OCI-LY1 (cell line): ENCODE data around the gene GATC.

ENCODE experiments used
- CTCF ChIP-seq: fragments of 200-600 bp; sonication (generic), shearing (Covaris generic); IDR thresholded peaks from 2 replicates; pipeline ENCODE4 v1.5.1; 2017; ENCODE audit warnings: mild to moderate bottlenecking, antibody characterized with exemption, low read length, moderate library complexity, mixed read lengths
- EZH2 ChIP-seq: fragments of 200-600 bp; sonication (generic), shearing (Covaris generic); IDR thresholded peaks from 2 replicates; pipeline ENCODE4 v1.8.0; 2017; ENCODE audit warnings: borderline replicate concordance, mixed run types, mild to moderate bottlenecking, antibody characterized with exemption, low read length, moderate library complexity, mixed read lengths

- TF ChIP-seq CTCF (no peak), EZH2 (no peak)
Observed at GRCh38 chr12:120480211-120480610, 34.0 kb downstream of the GATC start.
